ENCODE results near the gene TMOD3. TPM values are rescaled to one million over a fixed set of nuclear protein-coding genes. Genes with fewer than 3 reads are reported as not detected.

Gene TMOD3
- polyA plus RNA-seq, 1 experiment, result 5.8 TPM

GRCh38 chr15:51793521-51794305, 35.7 kb upstream of the TMOD3 start:
- H3K27me3 ChIP-seq (ENCODE audit: control insufficient read depth, insufficient read depth, low read length), result no peaks in the 10 kb centered on the region
- no peaks in the 10 kb centered on the region for H3K36me3 ChIP-seq (ENCODE audit: control insufficient read depth, insufficient read depth, low read length)
- CTCF ChIA-PET, result interaction anchor here (1.9 kb wide), 1 partner anchor 17 kb away, joined by 10 read pairs; no protein-coding TSS in a partner anchor
- TF ChIP-seq CTCF (IDR thresholded peaks at IDR 0.05; ENCODE audit: insufficient read depth, low read depth, low read length), result no peak
- POLR2A ChIA-PET, result no interaction called here
- DNase-seq (ENCODE audit: low read depth), result no peak
- H3K4me3 ChIP-seq (ENCODE audit: low read depth, low read length), result no peak overlapping the region

- no peak overlapping the region for H3K4me3 ChIP-seq (ENCODE audit: low read depth, low read length)
- no peak for DNase-seq (ENCODE audit: low read depth)
- ChIA-PET POLR2A (no interaction called here), CTCF (interaction anchor here (1.0 kb wide), 1 partner anchor 101 kb away, joined by 3 read pairs; no protein-coding TSS in a partner anchor)
- H3K36me3 ChIP-seq (ENCODE audit: control insufficient read depth, insufficient read depth, low read length), result no peaks in the 10 kb centered on the region
- no peak for TF ChIP-seq CTCF (IDR thresholded peaks at IDR 0.05; ENCODE audit: insufficient read depth, low read depth, low read length)
- no peaks in the 10 kb centered on the region for H3K27me3 ChIP-seq (ENCODE audit: control insufficient read depth, insufficient read depth, low read length)
These were observed 32.5 kb upstream of the TMOD3 start for GRCh38 chr15:51796847-51797401.

- no peak for DNase-seq (ENCODE audit: low read depth)
- CTCF ChIA-PET, result interaction anchor here (0.6 kb wide), 1 partner anchor 148 kb away, joined by 3 read pairs; no protein-coding TSS in a partner anchor
- Histone ChIP-seq H3K36me3 (ENCODE audit: control insufficient read depth, insufficient read depth, low read length) (no peaks in the 10 kb centered on the region), H3K4me3 (ENCODE audit: low read depth, low read length) (no peak overlapping the region), H3K27me3 (ENCODE audit: control insufficient read depth, insufficient read depth, low read length) (no peaks in the 10 kb centered on the region)
- POLR2A ChIA-PET, result no interaction called here
- no peak for TF ChIP-seq CTCF (IDR thresholded peaks at IDR 0.05; ENCODE audit: insufficient read depth, low read depth, low read length)
These were observed 31.2 kb upstream of the TMOD3 start for GRCh38 chr15:51798281-51798680.

GRCh38 chr15:51799282-51800252, 29.9 kb upstream of the TMOD3 start:
- no peak for DNase-seq (ENCODE audit: low read depth)
- no peaks in the 10 kb centered on the region for H3K36me3 ChIP-seq (ENCODE audit: control insufficient read depth, insufficient read depth, low read length)
- H3K4me3 ChIP-seq (ENCODE audit: low read depth, low read length), result no peak overlapping the region
- ChIA-PET CTCF (interaction anchor here (0.8 kb wide), 1 partner anchor 149 kb away, joined by 3 read pairs; no protein-coding TSS in a partner anchor), POLR2A (no interaction called here)
- no peaks in the 10 kb centered on the region for H3K27me3 ChIP-seq (ENCODE audit: control insufficient read depth, insufficient read depth, low read length)
- TF ChIP-seq CTCF (IDR thresholded peaks at IDR 0.05; ENCODE audit: insufficient read depth, low read depth, low read length), result no peak
